GM23248 (cell line): ENCODE measurements around the gene FBXL5. TPM values are rescaled to one million over a fixed set of nuclear protein-coding genes. Genes with fewer than 3 reads are reported as not detected.

Experiments
- DNase-seq: peaks from one replicate; pipeline ENCODE4 v3.0.0-alpha.2; 2015
- H2AFZ ChIP-seq: fragments of 200-600 bp; sonication (generic); 2 replicates; pipeline ENCODE4 v1.6.1; 2016; ENCODE audit warnings: antibody characterized with exemption
- H3F3A ChIP-seq: fragments of 200-600 bp; sonication (generic); 2 replicates; pipeline ENCODE4 v1.6.1; 2016; ENCODE audit warnings: mild to moderate bottlenecking, antibody characterized with exemption, mixed run types; ENCODE audit not compliant: insufficient read depth
- H3K27ac ChIP-seq: fragments of 200-600 bp; sonication (generic); 2 replicates; pipeline ENCODE4 v1.5.1; 2016; ENCODE audit warnings: mild to moderate bottlenecking
- H3K27me3 ChIP-seq: fragments of 200-600 bp; sonication (generic); replicated peaks from 2 replicates; pipeline ENCODE4 v1.6.1; 2016; ENCODE audit warnings: mild to moderate bottlenecking; ENCODE audit not compliant: insufficient read depth
- H3K36me3 ChIP-seq: fragments of 200-600 bp; sonication (generic); 2 replicates; pipeline ENCODE4 v1.6.1; 2016; ENCODE audit warnings: low read depth, mild to moderate bottlenecking
- H3K4me1 ChIP-seq: fragments of 200-600 bp; sonication (generic); 2 replicates; pipeline ENCODE4 v1.6.1; 2016; ENCODE audit warnings: mild to moderate bottlenecking; ENCODE audit not compliant: insufficient read depth
- H3K4me2 ChIP-seq: fragments of 200-600 bp; sonication (generic); one replicate; pipeline ENCODE4 v1.6.1; 2016; ENCODE audit warnings: mild to moderate bottlenecking; ENCODE audit not compliant: unreplicated experiment
- H3K4me3 ChIP-seq: fragments of 200-600 bp; sonication (generic); 2 replicates; pipeline ENCODE4 v1.5.1; 2016; ENCODE audit warnings: mild to moderate bottlenecking
- H3K79me2 ChIP-seq: fragments of 200-600 bp; sonication (generic); 2 replicates; pipeline ENCODE4 v1.6.1; 2016; ENCODE audit warnings: mild to moderate bottlenecking; ENCODE audit not compliant: insufficient read depth
- H3K9ac ChIP-seq: fragments of 200-600 bp; sonication (generic); 2 replicates; pipeline ENCODE4 v1.6.1; 2016; ENCODE audit warnings: mild to moderate bottlenecking
- H3K9me2 ChIP-seq: fragments of 200-600 bp; sonication (generic); 2 replicates; pipeline ENCODE4 v1.6.1; 2016; ENCODE audit warnings: mixed run types, mild to moderate bottlenecking, moderate library complexity; ENCODE audit not compliant: insufficient read depth
- H3K9me3 ChIP-seq: fragments of 200-600 bp; sonication (generic); one replicate; pipeline ENCODE4 v1.6.1; 2017; ENCODE audit warnings: low read depth
- H4K20me1 ChIP-seq: fragments of 200-600 bp; sonication (generic); 2 replicates; pipeline ENCODE4 v1.6.0; 2016; ENCODE audit not compliant: insufficient read depth
- EZH2 ChIP-seq: fragments of 200-600 bp; sonication (generic); IDR thresholded peaks from 2 replicates; pipeline ENCODE4 v1.6.1; 2018; ENCODE audit warnings: antibody characterized with exemption, mild to moderate bottlenecking; ENCODE audit not compliant: insufficient read depth, poor library complexity, severe bottlenecking
- EZH2phosphoT487 ChIP-seq: fragments of 200-600 bp; sonication (generic); IDR thresholded peaks from 2 replicates; pipeline ENCODE4 v1.6.1; 2018; ENCODE audit warnings: antibody characterized with exemption, moderate library complexity, mild to moderate bottlenecking, low read depth; ENCODE audit not compliant: insufficient read depth
- WGBS, 2 experiments: methylation state at CpG; one replicate each; pipeline ENCODE4 v1.1.6; 2015 to 2017; ENCODE audit warnings: low lambda C conversion rate in 2 of 2, low coverage in 1 of 2; ENCODE audit errors: missing lambda C conversion rate in 2 of 2; 5-methylcytosine and 5-hydroxymethylcytosine counted together
- in situ Hi-C: fragments of 300-500 bp; cut with MboI; formaldehyde crosslinking; loops from 2 replicates; pipeline ENCODE4 v1.15.0; 2020
- polyA plus RNA-seq: library from polyadenylated mRNA; unstranded; fragments of >200 nt; fragmentation: Nextera tagmentation; extraction: Ambion mirVana; gene quantifications from 2 replicates; pipeline ENCODE4 v1.2.1, GENCODE V29; 2016
- total RNA-seq: library from RNA; depleted of rRNA; stranded (reverse); fragments of >200 nt; shearing (Covaris generic); gene quantifications from 2 replicates; pipeline ENCODE4 v1.2.3, GENCODE V29; 2014

The FBXL5 gene
- total and polyA plus RNA-seq, 2 experiments from 2014 or later = 55.6 to 82.7 TPM

DNA sequence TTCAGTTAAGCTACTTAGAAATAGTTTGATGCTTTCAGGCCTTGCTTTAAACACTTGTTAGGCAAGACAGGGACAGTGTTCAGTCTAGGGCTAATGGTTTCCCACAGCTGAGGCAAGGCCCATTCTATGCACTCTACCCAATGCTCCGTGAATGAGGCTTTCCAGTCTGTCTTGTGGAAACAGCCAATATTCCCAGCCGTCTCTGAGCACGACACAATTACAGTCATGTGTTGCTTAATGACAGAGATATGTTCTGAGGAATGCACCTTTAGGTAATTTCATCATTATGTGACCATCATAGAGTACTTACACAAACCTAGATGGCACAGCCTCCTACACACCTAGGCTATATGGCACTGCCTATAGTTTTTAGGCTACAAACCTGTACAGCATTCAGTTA is 16.9 kb upstream of the FBXL5 start:
- Histone ChIP-seq H3K4me2 (no peak overlapping the region), H3F3A (no peaks in the 10 kb centered on the region), H3K27ac (no peak overlapping the region), H3K9me3 (no peaks in the 10 kb centered on the region), H3K4me1 (0 out of 2 replicates have a peak, but pooled peaks cover under 1% of the 10 kb centered on the region), H3K27me3 (no peaks in the 10 kb centered on the region), H3K4me3 (no peak overlapping the region), H3K36me3 (peaks cover 6% of the 10 kb centered on the region; the same call in 1 of the 2 replicates), H2AFZ (no peak overlapping the region), H4K20me1 (no peaks in the 10 kb centered on the region), H3K9ac (no peak overlapping the region), H3K79me2 (peaks cover 90% of the 10 kb centered on the region), H3K9me2 (no peaks in the 10 kb centered on the region)
- TF ChIP-seq EZH2phosphoT487 (no peak), EZH2 (no peak)
- in situ Hi-C loops = no loop called here
- DNase-seq = no peak
- 95 to 98% methylated on average over 3 of the region's 3 CpGs for WGBS, 2 experiments

DNA sequence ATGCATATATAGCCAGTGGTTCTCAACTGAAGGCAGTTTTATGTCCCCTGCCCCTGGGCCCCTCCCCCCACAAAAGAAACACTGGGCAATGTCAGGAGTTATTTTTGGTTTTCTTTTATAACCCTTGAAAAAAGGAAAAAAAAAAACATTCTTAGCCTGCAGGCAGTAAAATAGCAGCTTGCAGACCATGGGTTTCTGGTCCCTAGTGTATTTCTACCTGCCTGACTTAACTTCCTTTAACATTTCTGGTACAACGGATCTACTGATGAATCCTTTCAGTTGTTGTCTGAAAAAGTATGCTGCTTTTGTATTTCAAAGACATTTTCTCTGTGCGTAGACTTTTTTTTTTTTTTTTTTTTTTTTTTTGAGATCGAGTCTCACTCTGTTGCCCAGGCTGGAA is 15.4 kb upstream of the FBXL5 start:
- peaks cover 8% of the 10 kb centered on the region; the same call in 1 of the 2 replicates for H3K36me3 ChIP-seq
- H3F3A ChIP-seq = no peaks in the 10 kb centered on the region
- no peaks in the 10 kb centered on the region for H3K27me3 ChIP-seq
- H2AFZ ChIP-seq = no peak overlapping the region
- DNase-seq = no peak
- no peaks in the 10 kb centered on the region for H4K20me1 ChIP-seq
- no peak overlapping the region for H3K27ac ChIP-seq
- H3K9me3 ChIP-seq = no peaks in the 10 kb centered on the region
- no peaks in the 10 kb centered on the region for H3K9me2 ChIP-seq
- no peak overlapping the region for H3K9ac ChIP-seq
- in situ Hi-C loops = no loop called here
- TF ChIP-seq EZH2 (no peak), EZH2phosphoT487 (no peak)
- 94 to 96% methylated on average over 2 to 3 of the region's 3 CpGs for WGBS, 2 experiments
- H3K4me1 ChIP-seq = peaks cover 11% of the 10 kb centered on the region
- H3K4me3 ChIP-seq = no peak overlapping the region
- H3K79me2 ChIP-seq = peaks cover 74% of the 10 kb centered on the region
- no peak overlapping the region for H3K4me2 ChIP-seq

DNA sequence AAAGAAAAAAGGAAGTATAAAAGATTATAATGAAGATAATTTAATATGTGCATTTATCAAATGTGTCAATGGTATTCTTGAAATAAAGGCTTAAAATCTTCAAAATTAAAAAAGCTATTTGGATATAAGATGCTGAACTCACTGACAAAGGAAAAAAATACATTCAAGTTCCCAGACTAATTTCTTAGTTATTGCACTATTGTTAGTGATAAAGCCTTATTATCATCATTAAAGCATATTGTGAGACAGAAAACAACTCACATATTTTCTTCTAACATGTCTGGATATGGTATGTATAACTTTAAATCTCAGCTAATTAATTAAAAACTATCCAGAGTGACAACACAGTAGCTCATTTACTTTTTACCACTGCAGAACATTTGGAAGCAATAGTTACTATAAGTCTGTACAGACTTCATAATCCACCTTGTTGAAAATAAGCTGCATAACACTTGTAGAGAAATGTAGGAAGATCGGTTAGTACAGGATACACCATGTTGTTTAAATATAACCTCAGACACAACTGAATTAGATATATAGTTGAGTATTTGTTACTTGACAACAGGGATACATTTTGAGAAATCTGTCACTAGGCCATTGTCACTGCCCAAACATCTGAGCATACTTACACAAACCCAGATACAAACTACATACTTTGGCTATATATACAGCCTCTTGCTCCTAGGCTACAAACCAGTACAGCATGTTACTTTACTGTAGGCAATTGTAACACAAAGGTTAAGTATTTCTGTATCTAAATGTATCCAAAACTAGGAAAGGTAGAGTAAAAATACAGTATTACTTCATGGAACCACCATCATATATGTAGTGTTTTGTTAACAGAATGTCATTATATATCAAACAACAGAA is 13.6 kb upstream of the FBXL5 start:
- WGBS, 2 experiments = 44 to 61% methylated on average over 1 of the region's 1 CpG
- Histone ChIP-seq H3K27ac (no peak overlapping the region), H3F3A (no peaks in the 10 kb centered on the region), H3K36me3 (peaks cover 8% of the 10 kb centered on the region; the same call in 1 of the 2 replicates), H3K9ac (no peak overlapping the region), H3K27me3 (no peaks in the 10 kb centered on the region), H3K79me2 (peaks cover 57% of the 10 kb centered on the region), H3K9me2 (no peaks in the 10 kb centered on the region), H4K20me1 (no peaks in the 10 kb centered on the region), H3K4me2 (no peak overlapping the region), H2AFZ (peak overlapping the region; percentile 2; the same call in 1 of the 2 replicates), H3K4me1 (peaks cover 15% of the 10 kb centered on the region), H3K9me3 (no peaks in the 10 kb centered on the region), H3K4me3 (no peak overlapping the region)
- TF ChIP-seq EZH2 (no peak), EZH2phosphoT487 (no peak)
- in situ Hi-C loops = no loop called here
- no peak for DNase-seq

DNA sequence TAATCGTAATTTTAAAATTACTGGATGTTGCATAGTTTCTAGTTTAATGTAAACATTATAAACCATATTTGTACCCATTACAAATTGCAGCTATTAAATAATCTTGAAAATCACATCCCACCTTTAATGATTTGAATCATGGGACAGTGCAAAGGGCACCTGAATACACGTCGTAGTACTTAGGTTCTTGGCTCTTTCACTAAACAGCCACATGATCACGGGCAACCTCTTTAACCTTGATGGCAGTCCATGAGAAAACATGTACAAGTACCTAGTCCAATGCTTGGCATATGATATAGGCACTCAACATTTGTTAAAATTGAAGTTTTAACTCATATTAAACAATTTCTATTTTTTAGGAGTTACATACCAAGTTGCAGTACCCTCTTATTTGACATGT is 11.8 kb upstream of the FBXL5 start:
- WGBS, 2 experiments = 94 to 98% methylated on average over 4 of the region's 4 CpGs
- DNase-seq = no peak
- Histone ChIP-seq H3K9me2 (no peaks in the 10 kb centered on the region), H3K4me2 (no peak overlapping the region), H3K79me2 (peaks cover 41% of the 10 kb centered on the region), H3K27ac (no peak overlapping the region), H4K20me1 (no peaks in the 10 kb centered on the region), H2AFZ (no peak overlapping the region), H3K4me1 (peaks cover 15% of the 10 kb centered on the region), H3K36me3 (peaks cover 8% of the 10 kb centered on the region; the same call in 1 of the 2 replicates), H3K27me3 (no peaks in the 10 kb centered on the region), H3K9ac (no peak overlapping the region), H3F3A (no peaks in the 10 kb centered on the region), H3K9me3 (no peaks in the 10 kb centered on the region), H3K4me3 (no peak overlapping the region)
- TF ChIP-seq EZH2phosphoT487 (no peak), EZH2 (no peak)
- in situ Hi-C loops = no loop called here
